OCI-LY7 (cell line): ENCODE results near the gene GABARAPL1.

Experiments
- CTCF ChIP-seq: fragments of 200-600 bp; sonication (generic); conservative IDR thresholded peaks from 2 replicates; pipeline ENCODE4 v1.5.1; 2014; ENCODE audit warnings: mild to moderate bottlenecking, antibody characterized with exemption, low read length, moderate library complexity, mixed read lengths
- EZH2phosphoT487 ChIP-seq: fragments of 200-600 bp; sonication (generic); IDR thresholded peaks from 2 replicates; pipeline ENCODE4 v1.6.1; 2018; ENCODE audit warnings: low read depth, borderline replicate concordance, mild to moderate bottlenecking, mixed run types, antibody characterized with exemption, low read length, moderate library complexity, mixed read lengths

GRCh38 chr12:10197879-10198278 is 14.8 kb upstream of the GABARAPL1 start:
- no peak for TF ChIP-seq CTCF
- no peak for TF ChIP-seq EZH2phosphoT487
